HL-60 (cell line): ENCODE data around the gene SMPDL3B.
A peak's percentile ranks its signal among the peaks of the same experiment; 100 is the strongest.

Experiments used
- DNase-seq, 2 experiments: peaks; one replicate each; pipeline ENCODE4 v3.0.0-alpha.2; 2010 to 2020; ENCODE audit warnings: low read depth in 1 of 2, low spot score in 1 of 2
- H3K27ac ChIP-seq: fragments of 250-450 bp; sonication (Bioruptor Pico); replicated peaks from 2 replicates; pipeline ENCODE4 v1.5.1; 2020; ENCODE audit warnings: mild to moderate bottlenecking, moderate library complexity
- H3K27me3 ChIP-seq: fragments of 250-450 bp; sonication (Bioruptor Pico); 2 replicates; pipeline ENCODE4 v1.5.1; 2021; ENCODE audit warnings: mild to moderate bottlenecking, moderate library complexity; ENCODE audit not compliant: insufficient read depth, poor library complexity, severe bottlenecking
- H3K4me3 ChIP-seq: replicated peaks from 2 replicates; pipeline ENCODE4 v1.5.1; 2011; ENCODE audit warnings: mild to moderate bottlenecking, control low read depth, low read length; ENCODE audit not compliant: insufficient read depth
- CTCF ChIP-seq: IDR thresholded peaks from one replicate; pipeline ENCODE4 v1.5.1; 2011; ENCODE audit warnings: low read length, control low read depth, inconsistent platforms; ENCODE audit not compliant: insufficient read depth
- GABPA ChIP-seq: IDR thresholded peaks from 2 replicates; pipeline ENCODE4 v1.6.1; 2012; ENCODE audit warnings: low read depth
- POLR2AphosphoS5 ChIP-seq: IDR thresholded peaks from 2 replicates; pipeline ENCODE4 v1.6.1; 2012; ENCODE audit warnings: low read depth
- REST ChIP-seq: IDR thresholded peaks from 2 replicates; pipeline ENCODE4 v1.6.1; 2012; ENCODE audit warnings: low read depth; ENCODE audit not compliant: insufficient replicate concordance
- SPI1 ChIP-seq: IDR thresholded peaks from 2 replicates; pipeline ENCODE4 v1.6.1; 2012; ENCODE audit warnings: low read depth, mild to moderate bottlenecking, borderline replicate concordance

Gene SMPDL3B

GRCh38 chr1:27981145-27981544, 46.3 kb downstream of the SMPDL3B start:
- Histone ChIP-seq H3K4me3 (no peak overlapping the region), H3K27me3 (no peaks in the 10 kb centered on the region), H3K27ac (no peak overlapping the region)
- TF ChIP-seq GABPA: no peak
- DNase-seq: no peak

- H3K27ac ChIP-seq: no peak overlapping the region
Observed at GRCh38 chr1:27990920-27991537, 56.2 kb downstream of the SMPDL3B start.

GRCh38 chr1:27992276-27992675, 57.5 kb downstream of the SMPDL3B start:
- peak in 1 of 2 experiments; percentile 71 for DNase-seq
- Histone ChIP-seq H3K4me3 (no peak overlapping the region), H3K27me3 (no peaks in the 10 kb centered on the region), H3K27ac (peak overlapping the region; percentile 61)
- TF ChIP-seq POLR2AphosphoS5 (no peak), SPI1 (peak; percentile 81), GABPA (0 out of 2 replicates have a peak, but pooled peaks have one; percentile 18), REST (no peak)

More at GRCh38 chr1:27990920-27991537, 56.2 kb downstream of the SMPDL3B start:
- DNase-seq: no peak
- Histone ChIP-seq H3K4me3 (no peak overlapping the region), H3K27me3 (no peaks in the 10 kb centered on the region)
- TF ChIP-seq GABPA (no peak), POLR2AphosphoS5 (no peak), REST (no peak), SPI1 (no peak), CTCF (no peak)

- DNase-seq: peak in 1 of 2 experiments; percentile 70
- H3K27me3 ChIP-seq: no peaks in the 10 kb centered on the region
- peak overlapping the region; percentile 61 for H3K27ac ChIP-seq
- TF ChIP-seq POLR2AphosphoS5 (no peak), CTCF (no peak), SPI1 (no peak), REST (no peak), GABPA (no peak)
- H3K4me3 ChIP-seq: no peak overlapping the region
Observed at GRCh38 chr1:27993241-27993640, 58.4 kb downstream of the SMPDL3B start.
